Measurements from ENCODE around the gene ITGB1BP2.
"Not testable (repeated sequence)": the region's sequence is repeated elsewhere in the genome, so short reads cannot be mapped to it uniquely, and the experiment has no call there.

The ITGB1BP2 gene

GRCh38 chrX:71301195-71301924 lies at the start of gene ITGB1BP2:
TSS of gene ITGB1BP2 (plus strand) at chrX:71301750. CDS start at chrX:71301807, 57 bp downstream.
- peak in 1 of 2 experiments; percentile 6 for DNase-seq

- no peak for DNase-seq
These were observed 49.3 kb upstream of the ITGB1BP2 start for GRCh38 chrX:71252221-71252620.

GRCh38 chrX:71253253-71254091 lies 48.1 kb upstream of the ITGB1BP2 start:
- peak in 1 of 2 experiments; percentile 56 for DNase-seq

- peak; percentile 70 to 93 for DNase-seq
These were observed 47.2 kb upstream of the ITGB1BP2 start, which contains the start of gene ZMYM3 for GRCh38 chrX:71254092-71254963. TSS of gene ZMYM3 (minus strand) at chrX:71254140. CDS start at chrX:71253255, 885 bp downstream.

GRCh38 chrX:71256051-71256450 lies 45.5 kb upstream of the ITGB1BP2 start:
- no peak for DNase-seq

- DNase-seq: no peak
These were observed 44.7 kb upstream of the ITGB1BP2 start for GRCh38 chrX:71256856-71257255.

- DNase-seq: not testable (repeated sequence)
These were observed 32.9 kb upstream of the ITGB1BP2 start for GRCh38 chrX:71268624-71269023.

- no peak for DNase-seq
These were observed 31.7 kb upstream of the ITGB1BP2 start for GRCh38 chrX:71269801-71270395.

GRCh38 chrX:71272313-71272712 lies 29.2 kb upstream of the ITGB1BP2 start:
- DNase-seq: not testable (repeated sequence)

- not testable (repeated sequence) for DNase-seq
These were observed 20.2 kb upstream of the ITGB1BP2 start for GRCh38 chrX:71281300-71281699.

- DNase-seq: no peak
These were observed 18.8 kb upstream of the ITGB1BP2 start for GRCh38 chrX:71282514-71283402.

GRCh38 chrX:71283403-71284143 lies 18.0 kb upstream of the ITGB1BP2 start, which contains the start of gene NONO:
TSS of gene NONO (plus strand) at chrX:71283635. CDS start at chrX:71290638, 7,003 bp downstream.
- peak; percentile 98 for DNase-seq

GRCh38 chrX:71285929-71286328 lies 15.6 kb upstream of the ITGB1BP2 start:
- DNase-seq: no peak

- no peak for DNase-seq
These were observed 10.2 kb upstream of the ITGB1BP2 start for GRCh38 chrX:71291381-71291780.

- DNase-seq: no peak
These were observed 8.7 kb upstream of the ITGB1BP2 start for GRCh38 chrX:71292669-71293365.

- no peak for DNase-seq
These were observed 4.7 kb upstream of the ITGB1BP2 start for GRCh38 chrX:71296806-71297205.

- no peak for DNase-seq
These were observed 3.4 kb upstream of the ITGB1BP2 start for GRCh38 chrX:71298119-71298518.

GRCh38 chrX:71300064-71300463 lies 1.5 kb upstream of the ITGB1BP2 start:
- not testable (repeated sequence) for DNase-seq

- not testable (repeated sequence) for DNase-seq
These were observed 1.1 kb upstream of the ITGB1BP2 start for GRCh38 chrX:71300495-71300894.
